ENCODE results near the gene GRAMD1A. TPM values are rescaled to one million over a fixed set of nuclear protein-coding genes. Genes with fewer than 3 reads are reported as not detected.

Gene GRAMD1A
- total RNA-seq, 4 donors from 2014 or later: 27.6 to 55.9 (median 34.0) TPM

- no peak for TF ChIP-seq CTCF (IDR thresholded peaks at IDR 0.05; ENCODE audit: low read depth)
These were observed 38.1 kb upstream of the GRAMD1A start for GRCh38 chr19:34961775-34962686.

- no peak for TF ChIP-seq CTCF (IDR thresholded peaks at IDR 0.05; ENCODE audit: low read depth)
These were observed 37.2 kb upstream of the GRAMD1A start for GRCh38 chr19:34962687-34963572.

- no peak for TF ChIP-seq CTCF (IDR thresholded peaks at IDR 0.05; ENCODE audit: low read depth)
These were observed 36.3 kb upstream of the GRAMD1A start, which contains the start of gene ZNF792 for GRCh38 chr19:34963573-34964406. Gene ZNF792, minus strand, starts transcription at chr19:34964229. Its CDS starts 567 bp downstream, at chr19:34963662.

- TF ChIP-seq CTCF (IDR thresholded peaks at IDR 0.05; ENCODE audit: low read depth): no peak
These were observed 35.5 kb upstream of the GRAMD1A start for GRCh38 chr19:34964598-34964997.

GRCh38 chr19:34967551-34967950, 32.6 kb upstream of the GRAMD1A start:
- TF ChIP-seq CTCF (IDR thresholded peaks at IDR 0.05; ENCODE audit: low read depth): no peak

- TF ChIP-seq CTCF (IDR thresholded peaks at IDR 0.05; ENCODE audit: low read depth): no peak
These were observed 30.4 kb upstream of the GRAMD1A start for GRCh38 chr19:34969721-34970120.

Data from subcutaneous adipose tissue (tissue), 4 donors.